Coronary artery (tissue), 2 donors: ENCODE measurements around the gene ZNF518A.

Experiments
- DNase-seq: peaks from one replicate; pipeline ENCODE4 v3.0.0-alpha.2; 2017; ENCODE audit warnings: low spot score
- H3K27ac ChIP-seq, 2 donors: fragments of 200-600 bp; sonication (generic); one replicate each; pipeline ENCODE4 v1.5.1; 2016 to 2019
- H3K4me3 ChIP-seq: fragments of 200-600 bp; sonication (generic); 2 replicates; pipeline ENCODE4 v1.5.1; 2016; ENCODE audit warnings: mild to moderate bottlenecking, moderate library complexity
- CTCF ChIP-seq: fragments of 200-600 bp; sonication (generic); IDR thresholded peaks from one replicate; pipeline ENCODE4 v1.5.1; 2019; ENCODE audit warnings: antibody characterized with exemption

The ZNF518A gene

GRCh38 chr10:96129387-96130325 is at the start of gene ZNF518A:
ZNF518A (plus strand) TSS chr10:96130297; CDS start chr10:96156323, 26,026 bp downstream.
- peak within 1 kb of the TSS; percentile 78 for H3K4me3 ChIP-seq
- DNase-seq = peak; percentile 95
- H3K27ac ChIP-seq = peak within 1 kb of the TSS; percentile 79 to 94
- no peak for TF ChIP-seq CTCF

- no peak for TF ChIP-seq CTCF
- Histone ChIP-seq H3K4me3 (no peak overlapping the region), H3K27ac (no peak overlapping the region)
- DNase-seq = no peak
These were observed 47.9 kb upstream of the ZNF518A start for GRCh38 chr10:96082153-96082552.

GRCh38 chr10:96082748-96083147 is 47.3 kb upstream of the ZNF518A start:
- DNase-seq = no peak
- H3K27ac ChIP-seq = no peak overlapping the region
- no peak overlapping the region for H3K4me3 ChIP-seq
- no peak for TF ChIP-seq CTCF

- Histone ChIP-seq H3K4me3 (peak overlapping the region; percentile 84), H3K27ac (no peak overlapping the region)
- DNase-seq = no peak
- TF ChIP-seq CTCF = no peak
These were observed 41.0 kb upstream of the ZNF518A start for GRCh38 chr10:96089116-96089515.

GRCh38 chr10:96089670-96090462 is 40.2 kb upstream of the ZNF518A start:
- Histone ChIP-seq H3K4me3 (peak overlapping the region; percentile 84), H3K27ac (peak overlapping the region; percentile 89 to 92)
- TF ChIP-seq CTCF = no peak
- DNase-seq = peak; percentile 88

GRCh38 chr10:96090463-96090800 is 39.7 kb upstream of the ZNF518A start:
- DNase-seq = no peak

More at GRCh38 chr10:96090463-96090800, 39.7 kb upstream of the ZNF518A start:
- H3K27ac ChIP-seq = peak overlapping the region; percentile 89 to 92
- peak overlapping the region; percentile 84 for H3K4me3 ChIP-seq
- no peak for TF ChIP-seq CTCF
